GM19468 (cell line): ENCODE data around the gene NINL.
"Not testable (repeated sequence)": the region's sequence is repeated elsewhere in the genome, so short reads cannot be mapped to it uniquely, and the experiment has no call there.

ENCODE experiments used
- ATAC-seq: cut with Tn5 transposase; IDR thresholded peaks from one replicate; pipeline ENCODE4 v1.9.1; 2021; ENCODE audit warnings: mild to moderate bottlenecking, moderate library complexity, moderate number of reproducible peaks; ENCODE audit not compliant: unreplicated experiment; ENCODE audit errors: extremely low read depth

Gene NINL

DNA sequence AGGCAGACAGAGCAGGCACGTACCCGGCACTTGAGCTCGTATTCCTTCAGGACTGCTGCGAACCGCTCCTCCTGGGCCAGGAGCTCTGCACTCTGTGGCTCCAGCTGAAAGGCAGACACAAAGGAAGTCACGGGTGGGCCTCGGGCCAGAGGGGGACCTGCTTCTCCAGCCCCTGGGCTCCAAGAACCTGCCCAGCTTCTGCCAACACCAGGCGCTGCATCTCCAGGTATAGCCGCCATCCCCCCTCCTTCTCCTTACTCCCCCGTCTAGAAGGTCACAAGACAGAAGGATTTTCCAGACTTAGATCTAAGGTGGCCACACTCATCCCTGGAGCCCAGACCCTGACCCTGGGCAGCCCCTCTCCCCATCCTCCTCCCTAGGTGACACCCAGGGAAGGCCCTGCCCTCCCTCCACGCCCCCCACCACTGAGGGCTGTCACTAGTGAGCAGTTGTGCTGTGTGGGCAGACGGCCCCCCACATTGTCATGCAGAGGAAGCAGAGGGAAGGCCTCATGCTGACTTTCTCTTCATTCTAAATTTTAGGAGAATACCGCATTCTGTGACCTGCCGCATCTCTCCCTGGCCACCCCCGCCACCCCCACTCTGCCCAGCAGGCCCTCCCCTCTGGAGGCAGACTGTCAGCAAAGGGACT, 96.0 kb downstream of the NINL start:
- no peak for ATAC-seq

DNA sequence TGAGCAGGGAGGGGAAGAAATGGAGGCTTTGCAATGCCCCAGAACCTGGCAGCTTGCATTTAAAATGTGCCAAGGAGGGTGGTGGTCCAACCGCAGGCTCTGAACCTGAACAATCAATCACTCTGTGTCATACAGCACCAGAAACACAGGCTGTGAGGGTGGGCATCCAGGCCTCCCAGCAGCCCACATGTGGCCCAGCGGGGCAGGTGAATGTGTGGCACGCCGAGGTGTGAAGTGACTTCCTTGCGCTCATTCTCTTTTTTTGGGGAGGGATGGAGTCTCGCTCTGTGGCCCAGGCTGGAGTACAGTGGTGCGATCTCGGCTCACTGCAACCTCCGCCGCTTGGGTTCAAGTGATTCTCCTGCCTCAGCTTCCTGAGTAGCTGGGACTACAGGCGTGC, 97.4 kb downstream of the NINL start:
- no peak for ATAC-seq

DNA sequence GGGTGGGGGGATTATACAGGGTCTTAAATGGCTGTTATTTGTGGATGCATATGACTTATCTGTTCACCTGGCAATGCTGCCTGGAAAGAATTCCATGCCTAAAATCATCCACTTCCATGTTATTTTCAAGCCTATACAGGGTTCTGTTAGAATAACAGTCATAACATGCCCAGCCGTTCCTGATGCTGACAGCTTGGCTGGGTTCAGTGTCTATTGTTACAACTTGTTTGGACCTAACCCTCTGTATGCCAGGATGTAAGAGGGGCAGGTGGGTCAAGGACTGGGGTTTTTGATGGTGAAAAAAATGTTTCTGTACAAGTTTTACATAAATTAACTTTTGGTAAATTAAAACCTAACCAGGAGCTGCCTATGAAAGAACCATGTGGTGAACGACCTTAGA, 98.0 kb downstream of the NINL start:
- no peak for ATAC-seq

DNA sequence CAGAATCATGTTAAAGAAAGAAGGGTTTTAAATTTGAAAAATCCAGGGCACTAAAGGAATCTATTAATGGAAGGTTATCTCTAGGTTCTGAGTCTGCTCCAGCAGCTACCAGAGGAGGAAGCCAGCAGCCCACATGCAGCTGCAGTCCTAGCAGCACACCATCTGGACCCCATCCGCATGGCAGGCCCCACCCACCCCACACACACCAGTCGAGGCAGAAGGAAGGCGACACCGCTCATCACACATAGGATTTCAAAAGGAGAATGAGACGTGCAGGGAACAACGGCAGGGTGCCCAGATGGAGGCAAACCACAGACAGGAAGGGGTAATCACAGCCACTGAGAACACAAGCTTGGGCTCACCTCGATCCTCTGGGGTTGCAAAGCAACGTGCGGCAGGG, 99.0 kb downstream of the NINL start:
- no peak for ATAC-seq

DNA sequence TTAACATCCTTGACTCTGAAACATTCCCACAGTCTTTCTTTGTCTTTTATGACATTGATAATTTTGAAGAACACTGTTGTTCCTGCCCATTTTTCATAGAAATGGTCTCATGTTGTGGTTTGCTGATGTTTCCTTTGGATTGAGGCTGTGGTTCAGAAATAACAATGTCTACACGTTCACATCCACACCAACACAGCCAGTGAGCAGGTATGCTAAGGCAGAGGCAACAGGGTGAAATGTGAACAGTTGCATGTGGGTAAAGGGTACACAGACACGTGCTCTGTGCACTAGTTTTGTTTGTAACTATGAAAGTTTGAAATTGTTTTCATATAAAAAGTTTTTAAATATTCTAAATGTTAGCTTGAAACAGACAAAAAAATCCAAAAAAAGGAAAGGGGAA, 99.5 kb downstream of the NINL start:
- no peak for ATAC-seq

DNA sequence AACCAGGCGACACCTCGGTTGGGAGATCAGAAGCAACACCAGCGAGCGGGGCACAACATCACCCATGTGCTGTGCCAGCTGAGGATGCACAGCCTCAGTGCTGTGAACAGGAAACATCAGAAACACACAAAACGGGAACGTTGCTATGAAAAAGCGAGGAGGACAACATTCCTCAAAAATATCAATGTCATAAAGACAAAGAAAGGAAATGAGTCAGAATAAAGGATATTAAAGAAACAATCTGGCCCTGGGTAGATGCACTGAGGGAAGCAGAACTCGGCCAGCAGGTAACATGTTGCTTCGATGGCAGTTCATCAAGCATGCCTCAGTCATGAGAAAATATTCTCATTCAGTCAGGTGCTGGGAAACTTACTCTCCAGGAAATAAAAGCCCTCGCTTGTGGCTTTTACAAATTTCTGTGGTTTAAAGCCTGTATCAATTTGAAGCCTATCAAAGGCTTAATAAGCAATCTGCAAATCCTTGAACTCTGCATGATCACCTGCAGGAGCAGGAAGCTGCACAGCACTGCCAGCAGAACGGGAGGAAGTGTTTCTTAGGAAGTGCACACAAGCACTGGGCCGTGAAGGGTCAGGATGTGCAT, 100.3 kb downstream of the NINL start:
- no peak for ATAC-seq

DNA sequence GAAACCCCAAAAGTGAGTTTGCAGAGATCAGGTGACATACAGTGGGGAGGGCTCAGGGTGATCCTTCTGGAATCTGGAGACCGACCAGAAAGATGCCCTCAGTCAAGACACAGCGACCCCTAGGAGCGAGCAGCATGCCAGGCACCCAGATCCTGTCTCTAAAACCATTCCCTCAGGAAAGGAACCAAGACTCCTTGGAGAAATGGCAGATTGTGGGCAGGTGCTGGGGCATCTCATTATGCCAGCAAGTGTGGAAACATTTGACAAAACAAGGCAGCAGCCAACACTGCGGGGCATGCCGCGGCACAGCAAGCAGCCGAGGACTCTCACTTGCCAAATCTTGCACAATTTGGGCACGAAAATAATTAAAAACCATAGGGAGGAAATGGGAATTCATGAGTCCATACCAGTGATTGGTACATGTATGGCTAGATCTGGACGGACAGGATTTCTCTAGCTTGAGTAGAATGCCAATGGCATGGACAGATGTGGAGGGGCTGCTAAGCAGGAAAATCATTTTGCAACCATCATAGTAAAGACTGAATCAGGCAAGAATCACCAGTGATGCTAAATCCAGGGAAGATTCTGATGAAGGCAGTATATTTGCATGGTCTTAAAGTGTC, 101.0 kb downstream of the NINL start:
- ATAC-seq = no peak

DNA sequence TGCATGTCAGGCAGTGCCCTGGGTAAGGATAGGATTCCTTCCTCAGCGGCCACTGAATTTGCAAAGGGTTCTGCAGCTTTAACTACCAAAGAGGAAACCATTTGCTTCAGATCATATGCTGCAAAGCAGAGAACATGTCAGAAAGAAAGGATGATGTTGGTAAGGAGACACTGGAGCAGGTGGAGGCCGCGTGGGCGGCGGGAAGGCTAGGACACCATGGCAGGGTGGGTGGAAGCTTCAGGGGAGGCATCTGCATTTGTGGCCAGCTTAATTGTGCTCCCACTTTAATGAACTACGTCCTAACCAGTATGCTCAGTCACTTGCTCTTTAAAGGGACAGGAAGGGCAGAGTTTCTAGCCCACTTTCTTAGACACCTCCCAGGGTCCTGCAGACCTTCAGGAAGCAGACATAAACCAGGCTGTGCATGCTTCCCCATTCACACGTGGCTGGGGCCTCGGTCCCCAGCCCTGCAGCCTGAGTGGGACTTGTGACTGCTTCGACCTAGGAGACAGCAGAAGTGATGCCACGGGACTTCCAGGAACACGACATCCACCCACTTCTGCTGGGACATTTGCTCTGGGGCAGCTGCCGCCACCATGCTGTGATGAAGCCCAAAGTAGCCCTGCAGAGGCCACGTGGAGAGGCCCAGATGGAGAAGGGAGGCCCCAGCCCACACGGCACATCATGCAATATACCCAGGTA, 101.7 kb downstream of the NINL start:
- no peak for ATAC-seq

DNA sequence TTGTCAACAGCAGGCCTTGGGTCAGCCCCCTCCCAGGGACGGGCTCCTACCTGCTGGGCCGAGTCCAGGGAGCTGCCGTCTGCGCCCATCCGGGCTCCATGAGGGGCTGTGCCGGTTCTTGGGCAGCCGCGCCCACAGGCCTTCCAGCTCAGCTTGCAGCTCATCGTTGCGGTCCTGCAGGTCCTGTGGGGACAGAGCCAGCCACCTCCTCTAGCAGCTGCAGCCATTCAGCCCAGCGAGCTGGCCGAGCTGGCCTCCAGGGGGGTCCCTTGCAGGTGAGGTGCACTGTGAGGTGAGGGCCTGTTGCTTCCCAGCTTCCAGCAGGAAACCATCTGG, 103.4 kb downstream of the NINL start:
- ATAC-seq = no peak

DNA sequence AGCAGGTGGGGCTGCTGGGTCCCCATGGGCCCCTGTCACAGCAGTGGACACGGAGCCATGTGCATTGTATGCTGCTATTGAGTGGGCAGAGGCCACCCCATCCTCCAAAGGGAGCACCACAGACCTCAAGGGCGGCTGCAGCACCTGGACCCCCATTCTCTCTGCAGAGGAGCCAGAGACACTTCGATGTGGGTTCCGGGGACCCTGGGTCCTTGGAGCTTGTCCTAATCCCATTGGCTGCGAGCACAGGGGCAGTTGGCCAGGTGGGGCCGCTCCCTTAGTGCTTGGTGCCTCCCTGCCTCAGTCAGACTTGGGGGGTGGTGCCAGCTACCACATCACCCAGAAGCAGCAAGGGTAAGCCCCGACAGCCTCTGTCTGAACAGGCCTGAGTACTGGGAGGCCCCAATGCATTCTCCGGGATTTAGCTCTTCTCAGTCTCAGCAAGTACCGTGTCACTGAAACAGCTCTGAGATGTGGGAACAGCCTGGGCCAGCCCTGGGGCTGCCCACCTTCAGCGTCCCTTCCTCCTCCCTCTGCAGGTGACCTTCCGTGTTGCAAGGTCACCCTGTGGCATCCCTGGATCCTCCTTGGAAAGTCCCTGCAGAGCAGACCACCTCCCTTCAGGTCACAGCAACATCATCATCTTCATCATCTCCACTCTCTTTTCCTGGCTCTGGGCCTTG, 104.0 kb downstream of the NINL start:
- no peak for ATAC-seq

DNA sequence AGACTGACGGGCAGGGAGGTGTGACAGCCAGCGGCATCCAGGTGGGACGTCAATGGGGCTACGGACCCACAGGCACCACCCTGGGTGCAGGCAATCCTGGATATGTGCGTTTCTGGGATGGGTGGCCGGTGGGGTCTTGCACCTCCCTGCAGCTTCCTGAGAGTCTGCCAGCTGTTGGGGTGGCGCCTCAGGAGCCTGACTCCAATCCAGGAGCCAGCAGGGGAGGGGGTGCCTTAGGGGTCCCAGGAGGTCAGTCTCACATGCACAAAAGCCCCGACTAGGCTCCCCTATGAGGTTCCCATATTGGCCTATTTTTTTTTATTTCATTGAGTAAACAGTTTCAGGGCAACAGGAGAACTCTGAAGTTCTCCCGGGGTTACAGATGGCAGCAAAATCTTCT, 104.5 kb downstream of the NINL start:
- ATAC-seq = no peak

DNA sequence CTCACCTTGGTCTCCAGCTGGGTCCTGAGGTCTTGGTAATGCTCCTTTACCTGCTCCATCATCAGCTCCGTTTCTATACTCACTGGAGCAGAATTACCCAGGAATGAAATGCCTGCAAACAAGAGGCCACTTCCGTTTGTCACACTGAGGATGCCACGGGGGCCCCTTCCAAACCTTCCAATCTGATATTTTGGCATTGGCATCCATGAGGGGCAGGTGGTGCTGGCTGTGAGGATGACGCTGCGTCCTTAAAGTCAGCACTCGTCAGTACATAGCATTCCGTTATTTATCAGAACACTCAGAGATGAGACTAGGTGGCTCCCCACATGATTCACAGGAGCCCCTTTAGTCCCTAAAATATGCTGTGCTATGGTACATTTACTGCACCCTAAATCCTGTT, 105.2 kb downstream of the NINL start:
- ATAC-seq = no peak

DNA sequence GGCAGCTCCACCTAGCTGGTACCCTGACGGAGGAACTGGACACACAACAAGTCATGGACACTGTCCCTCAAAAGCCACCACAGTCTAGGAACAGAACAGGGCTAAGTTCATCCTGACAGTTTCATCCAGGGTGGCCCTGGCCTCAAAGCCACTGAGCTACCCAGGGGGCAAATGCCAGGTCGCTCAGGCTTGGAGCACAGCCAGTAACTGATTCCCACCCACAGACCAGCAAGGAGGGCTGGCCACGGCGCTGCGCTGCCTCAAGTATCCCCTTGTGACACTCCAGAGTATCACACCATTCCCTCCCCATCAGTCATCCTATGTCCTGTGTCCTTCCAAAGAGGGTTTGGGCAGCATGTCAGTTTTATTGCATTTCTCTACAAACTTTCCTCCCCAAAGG, 105.7 kb downstream of the NINL start:
- ATAC-seq = no peak

DNA sequence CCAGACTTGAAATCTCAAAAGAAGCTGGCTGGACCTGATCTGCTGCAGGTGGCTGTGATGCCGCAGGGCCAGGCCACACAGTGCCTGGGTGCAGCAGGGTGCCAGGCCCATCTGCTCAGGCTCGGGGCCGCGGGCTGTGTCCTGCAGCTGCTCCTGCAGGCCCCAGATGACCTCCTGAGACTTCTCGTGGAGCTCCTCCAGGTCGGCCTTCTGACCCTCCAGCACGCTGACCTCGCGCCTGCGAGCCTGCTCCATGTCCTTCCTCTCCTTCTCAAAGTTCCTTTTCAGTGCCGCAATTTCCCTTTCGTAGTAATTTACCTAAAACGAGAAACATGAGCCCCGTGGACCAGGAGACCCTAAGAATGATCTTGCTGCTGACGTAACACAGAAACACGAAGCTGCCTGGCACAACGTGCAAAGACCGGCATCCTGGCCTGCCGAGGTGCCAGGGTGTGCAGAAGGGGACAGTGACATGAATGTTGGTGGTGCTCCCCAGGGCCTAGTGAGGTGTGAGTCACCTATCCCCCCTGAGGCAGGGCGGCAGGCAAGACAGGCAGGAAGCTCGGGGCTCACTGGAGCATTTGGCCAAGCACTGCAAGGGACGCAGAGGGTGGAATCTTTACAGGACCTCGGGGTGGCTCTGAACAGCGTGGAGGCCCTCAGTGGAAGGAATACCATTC, 106.3 kb downstream of the NINL start:
- ATAC-seq = no peak

DNA sequence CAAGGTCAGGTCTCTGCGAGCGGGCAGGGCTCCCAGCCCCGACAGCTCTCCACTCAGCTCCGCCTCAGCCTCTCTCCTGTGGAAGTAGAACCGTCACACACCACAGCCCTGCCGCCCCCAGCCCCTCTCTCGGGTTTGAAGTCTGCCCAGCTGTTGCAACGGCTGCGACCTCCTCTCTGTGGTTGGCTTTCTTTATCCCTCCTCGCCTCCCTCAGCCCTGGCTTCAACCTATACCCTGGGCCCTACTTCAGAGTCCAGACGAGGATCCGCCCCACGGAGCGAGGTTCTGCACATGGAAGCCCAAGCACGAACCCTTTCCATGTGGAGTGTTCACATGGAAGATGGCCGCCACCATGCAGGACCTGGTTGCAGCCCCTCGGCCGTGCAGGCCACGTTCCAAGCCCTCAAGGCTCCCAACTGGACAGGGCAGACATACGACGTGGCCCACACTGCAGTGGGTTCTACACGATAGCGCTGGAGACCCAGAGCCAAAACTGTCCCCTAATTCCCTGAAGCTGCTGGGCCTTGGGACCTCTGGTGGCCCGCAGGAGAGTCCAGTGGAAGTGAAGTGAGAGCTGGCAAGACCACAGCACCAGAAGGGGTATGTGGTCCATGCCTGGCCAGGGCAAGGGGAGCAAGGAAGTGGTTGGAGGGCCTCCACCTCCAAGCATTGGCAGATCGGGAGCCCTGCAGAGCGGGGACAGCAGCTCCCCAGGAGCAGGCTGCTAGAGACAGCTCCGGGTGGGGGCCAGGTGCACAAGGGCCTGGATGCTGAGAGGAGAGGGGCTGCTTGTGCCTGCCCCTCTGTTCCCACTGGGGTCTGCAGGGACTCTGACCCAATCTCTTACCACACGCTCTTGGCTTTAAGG, 108.1 kb downstream of the NINL start:
- ATAC-seq = no peak

DNA sequence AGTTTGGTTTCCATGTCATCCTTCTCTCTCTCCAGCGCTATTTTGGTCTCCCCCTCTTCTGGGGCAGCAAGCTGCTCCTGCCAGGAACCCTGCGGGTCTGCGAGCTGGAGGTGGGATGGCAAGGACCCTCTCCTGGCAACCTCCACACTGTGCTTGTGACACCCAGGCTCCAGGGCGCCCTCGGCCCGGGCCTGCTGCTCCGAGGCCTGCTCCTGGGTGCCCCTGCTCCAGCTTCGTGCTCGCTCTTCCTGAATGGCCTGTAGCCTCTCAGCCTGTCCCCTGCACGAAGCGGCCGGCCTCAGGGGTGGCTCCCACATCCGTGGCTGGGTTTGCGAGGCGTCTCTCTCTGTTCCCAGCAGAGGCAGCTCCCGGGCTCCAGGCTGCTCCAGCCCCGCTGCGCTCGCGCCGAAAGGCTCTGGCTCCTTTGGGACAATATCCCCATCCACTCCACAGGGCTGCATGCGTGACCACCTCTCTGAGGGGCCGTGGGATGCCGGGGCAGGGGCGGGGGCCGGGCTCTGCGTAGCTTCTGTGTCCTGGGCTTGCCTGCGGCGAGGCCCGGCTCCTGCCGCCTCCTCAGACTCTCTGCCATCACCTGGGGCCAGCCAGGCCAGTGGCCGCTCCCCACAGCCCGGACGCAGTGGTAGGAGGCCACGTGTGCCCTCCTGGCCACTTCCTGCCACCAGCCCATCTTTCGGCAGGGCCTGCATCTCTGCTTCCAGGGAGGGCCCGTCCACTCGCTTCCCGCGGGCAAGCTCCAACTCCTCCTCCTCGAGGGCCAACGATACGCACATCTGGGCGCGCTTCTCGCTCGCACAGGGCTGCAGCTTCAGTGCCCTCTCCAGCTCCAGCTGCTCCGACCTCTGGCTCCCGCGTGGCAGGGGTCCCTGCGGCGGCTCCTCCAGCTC, 109.0 kb downstream of the NINL start:
- ATAC-seq = no peak

DNA sequence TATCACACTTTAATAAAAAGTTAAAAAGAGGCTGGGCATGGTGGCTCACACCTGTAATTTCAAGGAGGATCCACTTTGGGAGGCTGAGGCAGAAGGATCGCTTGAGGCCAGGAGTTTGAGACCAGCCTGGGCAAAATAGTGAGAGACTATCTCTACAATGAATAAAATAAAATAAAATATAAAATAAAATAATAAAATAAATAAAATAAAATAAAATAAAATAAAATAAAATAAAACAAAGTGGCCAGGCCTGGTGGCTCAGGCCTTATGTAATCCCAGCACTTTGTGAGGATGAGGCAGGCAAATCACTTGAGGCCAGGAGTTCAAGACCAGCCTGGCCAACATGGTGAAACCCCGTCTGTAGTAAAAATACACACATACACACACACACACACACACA, 112.0 kb downstream of the NINL start:
- ATAC-seq = not testable (repeated sequence)

DNA sequence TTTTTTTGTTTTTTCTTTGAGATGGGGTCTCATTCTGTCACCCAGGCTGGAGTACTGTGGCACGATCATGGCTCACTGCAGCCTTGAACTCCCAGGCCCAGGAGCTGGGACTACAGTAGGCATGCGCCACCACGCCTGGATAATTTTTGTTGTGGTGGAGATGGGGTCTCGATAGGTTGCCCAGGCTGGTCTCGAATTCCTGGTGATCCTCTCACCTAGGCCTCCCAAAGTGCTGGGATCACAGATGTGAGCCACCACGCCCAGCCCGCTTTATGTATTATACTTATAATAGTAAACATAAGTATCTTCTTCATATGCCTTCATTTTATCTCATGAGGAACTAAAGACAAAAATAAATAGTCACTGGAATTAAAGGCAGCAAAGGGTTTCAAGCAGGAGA, 114.3 kb downstream of the NINL start:
- ATAC-seq = no peak
